Uterus (tissue), 2 donors: Measurements from ENCODE around the gene WNT9A.
"Not testable (repeated sequence)": the region's sequence is repeated elsewhere in the genome, so short reads cannot be mapped to it uniquely, and the experiment has no call there.

Experiments
- CTCF ChIP-seq, 4 experiments: fragments of 200-600 bp in 2 of 4; fragments of 450-650 bp in 2 of 4; sonication (generic) in 2 of 4; IDR thresholded peaks; one replicate each; pipeline ENCODE4 v1.5.1; 2016 to 2019; ENCODE audit warnings: antibody characterized with exemption in 4 of 4, mild to moderate bottlenecking in 2 of 4, moderate library complexity in 1 of 4
- POLR2A ChIP-seq, 2 donors: fragments of 450-650 bp; IDR thresholded peaks; one replicate each; pipeline ENCODE4 v1.6.1; 2016; ENCODE audit warnings: antibody characterized with exemption in 2 of 2, mild to moderate bottlenecking in 1 of 2, moderate library complexity in 1 of 2

- not testable (repeated sequence) for TF ChIP-seq CTCF, POLR2A (IDR thresholded peaks at IDR 0.05)
Measured at GRCh38 chr1:227971643-227972282, 24.0 kb upstream of the WNT9A start.
